Measurements from ENCODE around the gene ABCC8. TPM values are rescaled to one million over a fixed set of nuclear protein-coding genes. Genes with fewer than 3 reads are reported as not detected.

The ABCC8 gene
- total RNA-seq, 2 experiments from 2014 or later = not detected

DNA sequence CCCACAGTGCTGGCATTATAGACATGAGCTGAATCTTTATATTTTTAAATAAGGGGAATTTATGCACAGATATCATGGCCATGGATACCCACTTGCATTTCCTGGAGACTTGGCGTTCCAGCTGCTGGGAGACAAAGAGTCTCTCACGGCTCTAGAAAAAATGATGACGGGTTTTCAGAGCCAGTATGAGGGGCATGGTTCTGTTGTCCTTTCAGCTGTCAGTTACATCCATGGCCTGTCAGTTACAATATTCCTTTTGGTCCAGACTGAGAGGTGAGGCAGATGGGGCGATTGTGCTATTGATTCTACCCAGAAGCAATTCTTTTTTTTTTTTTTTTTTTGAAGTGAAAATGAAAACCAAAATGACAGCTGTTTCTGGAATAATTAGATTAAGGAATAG lies 37.8 kb upstream of the ABCC8 start:
- CTCF ChIA-PET = interaction anchor here (0.7 to 1.9 kb wide), 4 partner anchors 14 to 189 kb away, joined by 3 to 5 read pairs (median 4); no protein-coding TSS in a partner anchor
- no peaks in the 10 kb centered on the region for H3K36me3 Mint-ChIP-seq (ENCODE audit: low read depth)

DNA sequence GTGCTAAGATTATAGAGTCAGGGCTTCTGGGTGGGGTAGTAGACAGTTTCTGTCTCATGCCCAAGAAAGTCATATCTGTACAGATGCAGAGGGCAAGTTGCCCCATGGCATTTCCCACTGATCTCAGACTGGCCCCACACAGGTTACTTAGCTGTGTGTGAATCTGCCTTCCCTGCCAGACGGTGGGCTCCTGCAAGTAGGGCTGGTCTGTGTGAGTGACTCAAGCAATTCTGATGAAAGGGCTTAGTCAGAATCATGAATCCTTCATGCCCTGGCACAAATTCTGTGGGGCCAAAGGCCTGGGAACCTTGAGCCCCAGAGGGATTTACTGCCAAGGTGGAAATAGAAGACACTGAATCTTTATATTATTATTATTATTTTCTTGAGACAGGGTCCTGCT lies 37.2 kb upstream of the ABCC8 start:
- Mint-ChIP-seq H3K9me3 (no peaks in the 10 kb centered on the region), H3K36me3 (ENCODE audit: low read depth) (no peaks in the 10 kb centered on the region)
- no peak for DNase-seq

More for the DNA sequence above, 37.8 kb upstream of the ABCC8 start:
- DNase-seq = no peak
- Mint-ChIP-seq H3K4me1 (no peaks in the 10 kb centered on the region), H3K27me3 (peaks cover 10% of the 10 kb centered on the region), H3K27ac (no peak overlapping the region), H3K9me3 (no peaks in the 10 kb centered on the region), H3K4me3 (no peak overlapping the region)
- POLR2A ChIA-PET = no interaction called here

DNA sequence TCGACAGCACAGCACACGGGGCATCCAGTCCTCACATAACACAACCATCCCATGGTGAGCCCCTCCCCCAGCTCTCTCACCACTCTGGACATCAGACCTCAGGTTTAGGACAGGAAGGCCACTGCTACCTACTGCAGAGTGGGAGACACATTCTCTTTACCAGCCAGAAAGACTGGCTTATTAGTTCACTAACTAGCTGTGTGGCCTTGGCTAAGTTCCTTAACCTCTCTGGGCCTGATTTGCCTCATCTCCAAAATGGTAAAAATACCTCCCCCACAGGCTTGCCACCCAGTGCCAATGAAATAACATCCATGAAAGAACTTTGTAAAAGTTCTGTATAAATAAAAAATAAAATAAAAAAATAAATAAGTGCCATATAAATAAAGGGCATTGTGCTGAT lies 35.5 kb upstream of the ABCC8 start:
- ChIA-PET POLR2A (no interaction called here), CTCF (interaction anchor here (1.0 to 1.4 kb wide), 2 partner anchors 123 to 128 kb away, joined by 3 to 5 read pairs; partner anchors contain the start of gene KCNJ11)
- no peaks in the 10 kb centered on the region for H3K36me3 Mint-ChIP-seq (ENCODE audit: low read depth)
- no peaks in the 10 kb centered on the region for H3K9me3 Mint-ChIP-seq
- no peak for DNase-seq
- H3K4me1 Mint-ChIP-seq = no peaks in the 10 kb centered on the region
- H3K4me3 Mint-ChIP-seq = no peak overlapping the region
- peaks cover 8% of the 10 kb centered on the region for H3K27me3 Mint-ChIP-seq
- no peak overlapping the region for H3K27ac Mint-ChIP-seq

More for the DNA sequence above, 37.2 kb upstream of the ABCC8 start:
- Mint-ChIP-seq H3K27ac (no peak overlapping the region), H3K4me1 (no peaks in the 10 kb centered on the region), H3K27me3 (peaks cover 10% of the 10 kb centered on the region), H3K4me3 (no peak overlapping the region)
- POLR2A ChIA-PET = no interaction called here
- CTCF ChIA-PET = interaction anchor here (1.5 to 1.9 kb wide), 2 partner anchors 129 to 130 kb away, joined by 4 to 5 read pairs; no protein-coding TSS in a partner anchor

DNA sequence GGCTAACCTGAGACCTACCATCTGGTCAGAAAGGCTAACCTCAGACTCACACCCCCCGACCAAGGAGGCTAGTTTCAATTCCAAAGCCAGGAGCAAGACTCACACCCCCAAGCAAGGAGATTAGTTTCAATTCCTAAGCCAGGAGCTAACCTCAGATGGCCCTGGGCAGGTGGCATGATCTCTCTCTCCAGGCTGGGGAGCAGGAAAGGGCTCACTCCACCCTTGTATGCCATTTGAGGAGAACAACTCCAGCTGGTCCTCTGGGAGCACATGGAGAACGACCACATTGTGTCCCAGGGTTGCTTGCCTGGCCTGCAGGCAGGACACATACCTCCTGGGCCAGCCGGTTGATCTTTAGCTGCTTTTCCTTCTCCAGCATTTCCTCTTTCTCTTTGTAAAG lies 34.9 kb upstream of the ABCC8 start:
- Mint-ChIP-seq H3K27me3 (peaks cover 8% of the 10 kb centered on the region), H3K4me1 (no peaks in the 10 kb centered on the region), H3K9me3 (no peaks in the 10 kb centered on the region), H3K27ac (no peak overlapping the region), H3K36me3 (ENCODE audit: low read depth) (no peaks in the 10 kb centered on the region), H3K4me3 (no peak overlapping the region)
- DNase-seq = no peak
- ChIA-PET POLR2A (no interaction called here), CTCF (interaction anchor here (1.0 kb wide), 1 partner anchor 128 kb away, joined by 3 read pairs; no protein-coding TSS in a partner anchor)

DNA sequence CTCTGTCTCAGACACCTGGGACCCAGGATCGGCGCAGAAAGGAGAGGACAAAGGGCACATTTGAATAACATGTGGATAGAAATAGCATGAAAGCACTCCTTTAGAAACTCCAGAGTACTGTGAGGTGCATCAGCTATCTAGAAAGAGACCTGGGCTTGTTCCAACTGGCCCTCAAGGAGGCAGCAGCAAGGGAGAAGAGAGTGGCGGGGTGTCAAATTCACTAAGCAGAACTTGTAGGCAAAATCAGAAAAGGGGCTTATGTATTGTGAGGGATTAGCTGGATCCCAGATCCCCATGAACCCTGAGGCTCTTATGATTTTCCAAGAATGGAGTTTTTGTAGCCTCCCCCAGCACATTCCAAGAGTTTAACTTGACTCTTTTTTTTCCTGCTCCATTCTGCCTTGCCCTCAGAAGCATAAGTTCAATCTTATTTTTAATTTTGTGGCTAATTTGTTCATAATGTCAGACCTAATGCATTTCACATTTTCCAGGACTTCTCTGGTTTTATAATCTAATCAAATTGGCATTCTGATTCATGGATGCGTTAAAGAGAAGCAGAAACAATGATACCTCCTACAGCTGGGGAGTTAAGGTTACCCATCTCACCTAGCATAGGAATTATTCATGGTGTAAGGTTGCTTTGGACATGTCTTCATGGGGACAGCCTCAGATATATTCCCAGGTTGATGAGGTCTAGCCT lies 34.0 kb upstream of the ABCC8 start:
- H3K36me3 Mint-ChIP-seq (ENCODE audit: low read depth) = no peaks in the 10 kb centered on the region
- H3K9me3 Mint-ChIP-seq = no peaks in the 10 kb centered on the region
- DNase-seq = no peak
- H3K4me1 Mint-ChIP-seq = no peaks in the 10 kb centered on the region
- CTCF ChIA-PET = interaction anchor here (0.6 to 0.7 kb wide), 2 partner anchors 52 to 122 kb away, joined by 3 read pairs; partner anchors contain the start of gene KCNJ11
- POLR2A ChIA-PET = no interaction called here
- H3K27me3 Mint-ChIP-seq = peaks cover 8% of the 10 kb centered on the region
- H3K4me3 Mint-ChIP-seq = no peak overlapping the region
- no peak overlapping the region for H3K27ac Mint-ChIP-seq

DNA sequence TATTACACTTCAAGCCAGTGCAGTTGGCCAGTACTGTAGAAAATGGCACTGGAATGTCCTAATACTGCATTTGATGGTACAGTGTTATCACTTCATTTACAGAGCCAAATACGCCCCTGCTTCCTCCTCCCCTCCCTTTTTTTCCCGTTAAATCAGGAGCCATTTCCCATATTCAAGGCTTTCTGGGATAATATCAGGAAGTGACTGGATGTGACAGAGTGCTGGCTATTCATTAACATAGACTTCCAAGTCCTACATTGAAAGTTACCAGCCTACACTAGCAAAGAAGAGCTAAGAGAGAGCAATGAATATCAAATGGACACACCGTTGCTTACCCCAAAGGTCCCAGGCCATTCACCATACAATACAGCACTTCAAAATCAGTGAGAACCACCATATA lies 32.1 kb upstream of the ABCC8 start:
- Mint-ChIP-seq H3K4me3 (no peak overlapping the region), H3K27ac (no peak overlapping the region), H3K9me3 (no peaks in the 10 kb centered on the region), H3K4me1 (no peaks in the 10 kb centered on the region), H3K36me3 (ENCODE audit: low read depth) (no peaks in the 10 kb centered on the region), H3K27me3 (peaks cover 5% of the 10 kb centered on the region)
- no peak for DNase-seq
- POLR2A ChIA-PET = interaction anchor here (1.2 kb wide), 1 partner anchor 8 kb away, joined by 3 read pairs; no protein-coding TSS in a partner anchor
- CTCF ChIA-PET = interaction anchor here (1.0 to 1.9 kb wide), 5 partner anchors 19 to 431 kb away, joined by 3 to 7 read pairs (median 4); partner anchors contain the start of gene RPS13

DNA sequence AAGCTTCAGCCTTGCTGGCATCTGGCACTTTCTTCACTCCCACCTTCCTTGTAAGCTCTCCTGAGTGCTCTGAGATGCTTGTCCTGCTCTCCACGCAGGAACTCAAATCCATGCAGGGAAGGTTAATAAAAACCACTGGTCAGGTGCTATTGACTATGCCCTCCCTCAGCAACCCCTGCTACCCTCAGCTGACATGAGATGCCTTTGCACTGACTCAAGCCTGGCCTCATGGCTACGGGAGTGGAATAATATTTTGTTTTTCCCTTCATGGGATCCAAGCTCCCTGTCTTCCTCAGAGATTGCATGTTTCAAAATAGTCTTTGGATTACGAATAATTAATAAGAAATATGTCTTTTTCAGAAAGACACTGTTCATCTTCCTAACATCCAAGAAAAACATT lies 31.7 kb upstream of the ABCC8 start:
- no peaks in the 10 kb centered on the region for H3K36me3 Mint-ChIP-seq (ENCODE audit: low read depth)

DNA sequence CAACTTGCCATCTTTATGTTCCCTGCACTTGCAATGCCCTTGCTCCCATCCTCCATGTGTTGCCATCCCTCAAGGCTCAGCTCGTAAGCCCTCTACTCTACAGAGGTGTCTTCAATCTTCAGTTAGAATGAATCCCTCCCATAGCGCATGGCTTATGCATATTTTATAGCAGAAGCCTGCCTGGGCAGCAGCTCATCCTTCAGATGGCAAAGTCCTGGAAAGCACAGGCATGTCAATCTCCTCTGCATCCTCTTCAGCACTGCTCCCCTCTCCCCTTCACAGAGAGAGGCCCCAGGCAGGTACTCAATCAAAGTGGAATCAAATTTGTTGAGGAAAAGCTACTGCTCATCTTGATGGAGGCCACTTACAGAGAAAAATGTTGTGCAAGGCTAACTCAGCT lies 31.1 kb upstream of the ABCC8 start:
- CTCF ChIA-PET = interaction anchor here (1.0 to 1.9 kb wide), 6 partner anchors 20 to 278 kb away, joined by 3 to 8 read pairs (median 4); no protein-coding TSS in a partner anchor
- POLR2A ChIA-PET = interaction anchor here (1.2 kb wide), 1 partner anchor 9 kb away, joined by 3 read pairs; no protein-coding TSS in a partner anchor
- Mint-ChIP-seq H3K27ac (no peak overlapping the region), H3K27me3 (peaks cover 2% of the 10 kb centered on the region), H3K4me3 (no peak overlapping the region), H3K4me1 (no peaks in the 10 kb centered on the region), H3K9me3 (no peaks in the 10 kb centered on the region), H3K36me3 (ENCODE audit: low read depth) (no peaks in the 10 kb centered on the region)
- no peak for DNase-seq

More for the DNA sequence above, 31.7 kb upstream of the ABCC8 start:
- no peak overlapping the region for H3K27ac Mint-ChIP-seq
- POLR2A ChIA-PET = interaction anchor here (1.2 kb wide), 1 partner anchor 9 kb away, joined by 3 read pairs; no protein-coding TSS in a partner anchor
- CTCF ChIA-PET = interaction anchor here (1.0 to 1.9 kb wide), 6 partner anchors 20 to 278 kb away, joined by 3 to 8 read pairs (median 4); no protein-coding TSS in a partner anchor
- no peak overlapping the region for H3K4me3 Mint-ChIP-seq
- DNase-seq = no peak
- no peaks in the 10 kb centered on the region for H3K4me1 Mint-ChIP-seq
- H3K27me3 Mint-ChIP-seq = peaks cover 5% of the 10 kb centered on the region
- no peaks in the 10 kb centered on the region for H3K9me3 Mint-ChIP-seq

DNA sequence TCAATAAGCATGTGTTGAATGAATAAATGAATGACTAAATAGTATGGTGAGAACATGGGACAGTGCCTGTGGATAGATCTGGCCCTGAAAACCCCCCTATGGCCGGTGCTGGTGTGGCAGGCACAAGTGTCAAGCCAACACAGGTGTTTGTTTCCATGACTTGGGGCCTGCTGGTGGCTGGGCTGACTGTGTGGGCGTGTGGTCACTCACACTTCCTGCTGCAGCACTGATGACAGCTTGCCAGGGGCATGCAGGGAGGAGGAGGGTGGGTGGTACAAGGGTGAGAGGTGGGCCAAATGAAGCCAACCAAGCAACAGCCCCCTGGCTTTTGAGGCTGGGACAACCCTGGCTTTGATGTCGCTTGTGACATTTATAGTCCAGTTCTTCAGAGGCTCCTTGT lies 30.3 kb upstream of the ABCC8 start:
- Mint-ChIP-seq H3K4me3 (no peak overlapping the region), H3K36me3 (ENCODE audit: low read depth) (no peaks in the 10 kb centered on the region), H3K27me3 (peaks cover 2% of the 10 kb centered on the region), H3K9me3 (no peaks in the 10 kb centered on the region), H3K4me1 (no peaks in the 10 kb centered on the region), H3K27ac (no peak overlapping the region)
- ChIA-PET POLR2A (no interaction called here), CTCF (interaction anchor here (1.5 to 5.0 kb wide), 3 partner anchors 21 to 123 kb away, joined by 7 to 46 read pairs (median 8); no protein-coding TSS in a partner anchor)
- DNase-seq = no peak

DNA sequence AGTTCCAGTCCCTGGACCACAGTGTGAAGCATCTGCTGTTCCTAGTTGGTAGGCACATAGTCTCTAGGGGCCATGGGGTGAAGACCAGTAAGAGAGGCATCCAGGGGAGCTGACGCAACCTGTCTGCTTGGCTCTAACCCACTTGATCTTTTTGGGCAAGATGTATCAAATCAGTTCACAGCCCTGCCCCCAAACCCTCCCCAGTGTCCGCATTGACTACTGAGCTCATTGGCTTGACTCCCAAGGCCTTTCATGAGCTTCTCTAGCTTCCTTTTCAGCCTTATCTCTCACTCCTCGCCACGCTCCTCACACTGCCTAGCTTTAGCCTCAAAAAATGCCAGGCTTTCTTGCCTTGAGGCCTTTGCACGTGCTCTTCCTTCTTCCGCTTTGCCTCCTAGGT lies 29.7 kb upstream of the ABCC8 start:
- CTCF ChIA-PET = interaction anchor here (1.0 to 5.0 kb wide), 2 partner anchors 119 to 123 kb away, joined by 3 to 46 read pairs; no protein-coding TSS in a partner anchor
- no peaks in the 10 kb centered on the region for H3K36me3 Mint-ChIP-seq (ENCODE audit: low read depth)
- H3K27ac Mint-ChIP-seq = no peak overlapping the region
- H3K27me3 Mint-ChIP-seq = no peaks in the 10 kb centered on the region
- DNase-seq = no peak
- H3K4me1 Mint-ChIP-seq = no peaks in the 10 kb centered on the region
- POLR2A ChIA-PET = no interaction called here
- no peaks in the 10 kb centered on the region for H3K9me3 Mint-ChIP-seq
- H3K4me3 Mint-ChIP-seq = no peak overlapping the region

DNA sequence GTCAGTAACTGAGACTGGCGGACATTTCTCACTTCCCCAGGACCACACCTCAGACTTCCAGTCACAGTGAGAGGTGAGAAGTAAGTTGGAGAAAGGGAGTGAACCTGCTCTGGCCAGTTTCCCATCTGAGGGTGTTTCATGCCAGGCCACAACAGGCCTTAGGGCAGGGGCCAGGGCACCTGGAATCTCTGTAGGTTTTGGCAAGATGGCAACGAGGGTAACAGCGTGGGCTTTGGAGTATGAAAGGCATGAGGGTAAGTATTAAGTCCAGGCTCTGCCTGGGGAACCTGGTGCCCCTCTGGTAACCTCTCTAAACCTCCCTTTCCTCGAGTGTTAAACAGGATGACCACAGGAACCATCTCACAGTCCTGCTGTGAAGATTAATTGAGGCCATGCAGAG lies 28.5 kb upstream of the ABCC8 start:
- H3K9me3 Mint-ChIP-seq = no peaks in the 10 kb centered on the region
- no peak overlapping the region for H3K4me3 Mint-ChIP-seq
- CTCF ChIA-PET = interaction anchor here (0.9 to 5.0 kb wide), 4 partner anchors 23 to 275 kb away, joined by 4 to 46 read pairs (median 6); partner anchors contain the start of gene KCNJ11
- DNase-seq = no peak
- H3K4me1 Mint-ChIP-seq = no peaks in the 10 kb centered on the region
- POLR2A ChIA-PET = interaction anchor here (1.2 kb wide), 1 partner anchor 275 kb away, joined by 3 read pairs; no protein-coding TSS in a partner anchor
- H3K27me3 Mint-ChIP-seq = no peaks in the 10 kb centered on the region
- H3K36me3 Mint-ChIP-seq (ENCODE audit: low read depth) = no peaks in the 10 kb centered on the region
- no peak overlapping the region for H3K27ac Mint-ChIP-seq

DNA sequence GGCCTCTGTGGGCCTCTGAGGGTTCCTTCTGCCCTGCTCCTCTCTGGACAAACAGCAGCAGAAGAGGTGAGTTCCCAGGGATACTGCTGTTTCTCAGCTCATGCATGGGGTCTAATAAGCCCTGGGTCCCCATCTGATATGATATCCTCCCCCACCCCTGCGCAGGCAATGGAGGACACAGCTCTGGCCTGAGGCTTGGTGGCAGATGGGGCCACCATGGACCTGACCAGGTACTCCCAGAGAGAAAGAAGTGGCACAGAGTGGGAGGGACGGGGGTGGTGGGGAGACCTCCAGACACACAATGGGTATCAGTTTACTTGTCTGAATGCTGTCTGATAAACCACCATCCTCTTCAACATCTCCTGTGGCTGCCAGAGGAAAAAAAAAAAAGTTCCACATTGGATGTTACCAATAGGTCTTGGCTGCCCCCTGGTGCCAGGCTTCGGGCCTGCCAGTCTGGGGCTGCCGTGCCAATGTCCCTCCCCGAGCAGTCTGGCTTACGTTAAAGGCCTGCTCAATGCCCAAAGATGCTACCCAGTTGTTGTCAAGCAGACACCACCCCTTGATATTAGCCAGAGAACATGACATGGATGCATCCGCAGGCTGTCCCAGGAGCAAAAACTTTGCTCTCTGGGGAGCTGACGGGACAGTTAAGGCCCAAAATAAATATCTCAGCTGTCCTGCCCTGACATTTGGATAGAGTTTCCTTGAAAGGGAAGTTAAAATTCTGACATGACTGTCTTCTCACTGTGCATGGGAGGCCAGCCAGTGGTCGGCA lies 27.9 kb upstream of the ABCC8 start:
- CTCF ChIA-PET = interaction anchor here (0.7 to 5.0 kb wide), 9 partner anchors 24 to 274 kb away, joined by 3 to 46 read pairs (median 4); partner anchors contain the start of gene KCNJ11

More for the DNA sequence above, 27.9 kb upstream of the ABCC8 start:
- H3K36me3 Mint-ChIP-seq (ENCODE audit: low read depth) = no peaks in the 10 kb centered on the region
- no peaks in the 10 kb centered on the region for H3K27me3 Mint-ChIP-seq
- no peak overlapping the region for H3K27ac Mint-ChIP-seq
- no peaks in the 10 kb centered on the region for H3K9me3 Mint-ChIP-seq
- DNase-seq = peak; percentile 77
- H3K4me3 Mint-ChIP-seq = no peak overlapping the region
- POLR2A ChIA-PET = interaction anchor here (1.2 kb wide), 2 partner anchors 120 to 275 kb away, joined by 3 read pairs; no protein-coding TSS in a partner anchor
- no peaks in the 10 kb centered on the region for H3K4me1 Mint-ChIP-seq
